ENCODE results near the gene RDH11. TPM values are rescaled to one million over a fixed set of nuclear protein-coding genes. Genes with fewer than 3 reads are reported as not detected.

RDH11 gene
- total RNA-seq, 4 donors from 2014 or later, result 24.0 to 48.8 (median 34.9) TPM

GRCh38 chr14:67652189-67652588 is 43.4 kb downstream of the RDH11 start:
- Histone ChIP-seq H3K4me3 (no peak overlapping the region), H3K36me3 (peaks cover 0 to 98% (median 34%) of the 10 kb centered on the region in 3 donors), H3K4me1 (no peaks in the 10 kb centered on the region), H3K27ac (no peak overlapping the region), H3K9me3 (no peaks in the 10 kb centered on the region), H3K27me3 (no peaks in the 10 kb centered on the region)
- no peak for TF ChIP-seq EP300 (IDR thresholded peaks at IDR 0.05)
- TF ChIP-seq POLR2A (IDR thresholded peaks at IDR 0.05), result no peak
- TF ChIP-seq CTCF (IDR thresholded peaks at IDR 0.05), result no peak
- DNase-seq (ENCODE audit: low spot score in 2 of 2), result no peak
- WGBS, 2 donors, result 35 to 73% methylated on average over 1 of the region's 1 CpG

GRCh38 chr14:67650694-67651093 is 44.9 kb downstream of the RDH11 start:
- Histone ChIP-seq H3K27me3 (no peaks in the 10 kb centered on the region), H3K4me1 (no peaks in the 10 kb centered on the region), H3K9me3 (no peaks in the 10 kb centered on the region), H3K27ac (no peak overlapping the region), H3K4me3 (no peak overlapping the region), H3K36me3 (peaks cover 0 to 93% (median 31%) of the 10 kb centered on the region in 3 donors)
- DNase-seq (ENCODE audit: low spot score in 2 of 2), result no peak
- TF ChIP-seq POLR2A (IDR thresholded peaks at IDR 0.05), result no peak
- TF ChIP-seq EP300 (IDR thresholded peaks at IDR 0.05), result no peak
- no peak for TF ChIP-seq CTCF (IDR thresholded peaks at IDR 0.05)
- WGBS, 2 donors, result 75 to 79% methylated on average over 2 of the region's 2 CpGs

GRCh38 chr14:67650151-67650550 is 45.4 kb downstream of the RDH11 start:
- peaks cover 0 to 92% (median 30%) of the 10 kb centered on the region in 3 donors for H3K36me3 ChIP-seq
- no peak for DNase-seq (ENCODE audit: low spot score in 2 of 2)
- H3K27me3 ChIP-seq, result no peaks in the 10 kb centered on the region
- no peaks in the 10 kb centered on the region for H3K9me3 ChIP-seq
- no peak overlapping the region for H3K27ac ChIP-seq
- no peak overlapping the region for H3K4me3 ChIP-seq
- H3K4me1 ChIP-seq, result no peaks in the 10 kb centered on the region
- 67 to 88% methylated on average over 1 of the region's 1 CpG for WGBS, 2 donors
- TF ChIP-seq CTCF (IDR thresholded peaks at IDR 0.05), result no peak
- TF ChIP-seq POLR2A (IDR thresholded peaks at IDR 0.05), result no peak
- TF ChIP-seq EP300 (IDR thresholded peaks at IDR 0.05), result no peak

GRCh38 chr14:67646131-67646530 is 49.4 kb downstream of the RDH11 start:
- Histone ChIP-seq H3K27ac (no peak overlapping the region), H3K27me3 (no peaks in the 10 kb centered on the region), H3K9me3 (no peaks in the 10 kb centered on the region), H3K4me3 (no peak overlapping the region), H3K36me3 (peaks cover 0 to 55% (median 12%) of the 10 kb centered on the region in 3 donors), H3K4me1 (no peaks in the 10 kb centered on the region)
- WGBS, 2 donors, result 96 to 97% methylated on average over 3 of the region's 3 CpGs
- TF ChIP-seq CTCF (IDR thresholded peaks at IDR 0.05) (no peak), EP300 (IDR thresholded peaks at IDR 0.05) (no peak)
- no peak for DNase-seq (ENCODE audit: low spot score in 2 of 2)

- DNase-seq (ENCODE audit: low spot score in 2 of 2), result no peak
- 90 to 91% methylated on average over 5 of the region's 5 CpGs for WGBS, 2 donors
- H3K27ac ChIP-seq, result no peak overlapping the region
- H3K9me3 ChIP-seq, result no peaks in the 10 kb centered on the region
- peaks cover 0 to 48% (median 6%) of the 10 kb centered on the region in 3 donors for H3K36me3 ChIP-seq
- no peaks in the 10 kb centered on the region for H3K27me3 ChIP-seq
- H3K4me3 ChIP-seq, result no peak overlapping the region
- no peak for TF ChIP-seq CTCF (IDR thresholded peaks at IDR 0.05)
- TF ChIP-seq EP300 (IDR thresholded peaks at IDR 0.05), result no peak
- no peak for TF ChIP-seq POLR2A (IDR thresholded peaks at IDR 0.05)
- H3K4me1 ChIP-seq, result no peaks in the 10 kb centered on the region
Observed at GRCh38 chr14:67645414-67645813, 50.1 kb downstream of the RDH11 start.
